Lower lobe of right lung (tissue), 2 donors: Measurements from ENCODE around the gene TPK1. TPM values are rescaled to one million over a fixed set of nuclear protein-coding genes. Genes with fewer than 3 reads are reported as not detected.
"Not testable (repeated sequence)": the region's sequence is repeated elsewhere in the genome, so short reads cannot be mapped to it uniquely, and the experiment has no call there.

Experiments used
- ATAC-seq, 2 donors: fragments of 200-7000 bp; cut with Tn5 transposase; one replicate each; pipeline ENCODE4 v1.9.1; 2020 to 2022; ENCODE audit warnings: mild to moderate bottlenecking in 2 of 2, moderate library complexity in 2 of 2
- DNase-seq: peaks from one replicate; pipeline ENCODE4 v3.0.0-alpha.2; 2020
- H3K27ac ChIP-seq: fragments of 200-600 bp; one replicate; pipeline ENCODE4 v1.8.0; 2022
- H3K27me3 ChIP-seq: fragments of 200-600 bp; one replicate; pipeline ENCODE4 v1.8.0; 2022; ENCODE audit warnings: low read depth
- H3K36me3 ChIP-seq: fragments of 200-600 bp; one replicate; pipeline ENCODE4 v1.8.0; 2022; ENCODE audit warnings: mild to moderate bottlenecking
- H3K4me1 ChIP-seq: fragments of 200-600 bp; one replicate; pipeline ENCODE4 v1.8.0; 2022
- H3K4me3 ChIP-seq: fragments of 200-600 bp; one replicate; pipeline ENCODE4 v1.8.0; 2022; ENCODE audit warnings: mild to moderate bottlenecking
- H3K9me3 ChIP-seq: fragments of 200-600 bp; one replicate; pipeline ENCODE4 v1.8.0; 2022
- CTCF ChIP-seq: fragments of 200-600 bp; IDR thresholded peaks from one replicate; pipeline ENCODE4 v1.8.0; 2022; ENCODE audit warnings: antibody characterized with exemption, mild to moderate bottlenecking
- intact Hi-C: fragments of 100-400 bp; cut with DNase I; formaldehyde crosslinking; loops from one replicate; pipeline ENCODE4 v1.11.0; 2022
- total RNA-seq: library from RNA; stranded (reverse); fragmentation: NEBNext Ultra II Directional; extraction: Animal tissue kit (Norgen Biotek cat#: 25700); gene quantifications from one replicate; pipeline ENCODE4 v1.2.1, GENCODE V29; 2021
- donor health status: DM: no; HTN: yes; CAD: no; lungs with severe emphysema.

The TPK1 gene
- total RNA-seq, 1 donor from 2014 or later: 9.0 TPM

- no peak for ATAC-seq
- intact Hi-C loops: no loop called here
- no peak for TF ChIP-seq CTCF
- Histone ChIP-seq H3K27me3 (no peaks in the 10 kb centered on the region), H3K4me1 (no peaks in the 10 kb centered on the region), H3K4me3 (no peak overlapping the region), H3K36me3 (no peaks in the 10 kb centered on the region), H3K9me3 (no peaks in the 10 kb centered on the region), H3K27ac (no peak overlapping the region)
- DNase-seq: no peak
These were observed 50.3 kb downstream of the TPK1 start for GRCh38 chr7:144785521-144785920.

- H3K27ac ChIP-seq: no peak overlapping the region
- no peaks in the 10 kb centered on the region for H3K4me1 ChIP-seq
- H3K36me3 ChIP-seq: no peaks in the 10 kb centered on the region
- no peaks in the 10 kb centered on the region for H3K9me3 ChIP-seq
- ATAC-seq: no peak
- H3K27me3 ChIP-seq: no peaks in the 10 kb centered on the region
- H3K4me3 ChIP-seq: no peak overlapping the region
- no peak for DNase-seq
- intact Hi-C loops: no loop called here
- TF ChIP-seq CTCF: no peak
These were observed 50.9 kb downstream of the TPK1 start for GRCh38 chr7:144784943-144785342.

GRCh38 chr7:144784441-144784840, 51.4 kb downstream of the TPK1 start:
- no peak for ATAC-seq

GRCh38 chr7:144782883-144783282, 53.0 kb downstream of the TPK1 start:
- Histone ChIP-seq H3K36me3 (no peaks in the 10 kb centered on the region), H3K27me3 (no peaks in the 10 kb centered on the region), H3K9me3 (no peaks in the 10 kb centered on the region), H3K27ac (no peak overlapping the region), H3K4me1 (no peaks in the 10 kb centered on the region), H3K4me3 (no peak overlapping the region)
- intact Hi-C loops: no loop called here
- DNase-seq (no peak), ATAC-seq (no peak)
- TF ChIP-seq CTCF: no peak

More at GRCh38 chr7:144784441-144784840, 51.4 kb downstream of the TPK1 start:
- Histone ChIP-seq H3K27me3 (no peaks in the 10 kb centered on the region), H3K4me3 (no peak overlapping the region), H3K36me3 (no peaks in the 10 kb centered on the region), H3K27ac (no peak overlapping the region), H3K9me3 (no peaks in the 10 kb centered on the region), H3K4me1 (no peaks in the 10 kb centered on the region)
- intact Hi-C loops: no loop called here
- TF ChIP-seq CTCF: no peak
- no peak for DNase-seq

- Histone ChIP-seq H3K9me3 (no peaks in the 10 kb centered on the region), H3K4me1 (no peaks in the 10 kb centered on the region), H3K27ac (no peak overlapping the region), H3K36me3 (no peaks in the 10 kb centered on the region), H3K4me3 (no peak overlapping the region), H3K27me3 (no peaks in the 10 kb centered on the region)
- intact Hi-C loops: no loop called here
- no peak for DNase-seq
- TF ChIP-seq CTCF: no peak
- ATAC-seq: no peak
These were observed 55.7 kb downstream of the TPK1 start for GRCh38 chr7:144780071-144780608.

GRCh38 chr7:144777889-144778288, 58.0 kb downstream of the TPK1 start:
- intact Hi-C loops, H3K9me3 ChIP-seq, H3K4me3 ChIP-seq, DNase-seq, H3K27ac ChIP-seq, ATAC-seq, H3K36me3 ChIP-seq, H3K27me3 ChIP-seq, H3K4me1 ChIP-seq: not testable (repeated sequence)
